ENCODE results near the gene C9.
"Not testable (repeated sequence)": the region's sequence is repeated elsewhere in the genome, so short reads cannot be mapped to it uniquely, and the experiment has no call there.

The C9 gene

DNA sequence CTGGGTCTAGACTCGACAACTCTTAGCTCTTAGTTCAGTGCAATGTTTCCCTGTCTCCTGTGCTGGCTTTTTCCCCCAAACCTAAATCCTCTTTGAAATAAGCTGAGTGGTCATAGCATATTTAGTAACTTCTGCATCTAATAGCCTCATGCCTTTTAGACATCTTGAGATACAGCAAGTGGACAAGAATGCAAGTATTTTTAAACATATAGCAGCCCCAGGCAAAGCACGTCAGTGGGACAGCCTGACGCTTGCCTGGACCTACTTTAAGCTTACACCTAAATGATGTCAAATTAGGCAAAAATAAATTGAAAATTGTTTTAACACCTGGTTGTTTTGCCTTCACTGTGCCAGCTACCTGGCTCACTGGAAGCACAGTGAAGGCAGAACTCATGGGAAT lies 8.0 kb downstream of the C9 start:
- DNase-seq (ENCODE audit: low spot score in 2 of 2) (no peak), ATAC-seq (no peak)
- Mint-ChIP-seq H3K9me3 (peaks cover 11% of the 10 kb centered on the region), H3K27ac (no peak overlapping the region), H3K4me1 (no peaks in the 10 kb centered on the region), H3K4me3 (no peak overlapping the region), H3K36me3 (no peaks in the 10 kb centered on the region)

DNA sequence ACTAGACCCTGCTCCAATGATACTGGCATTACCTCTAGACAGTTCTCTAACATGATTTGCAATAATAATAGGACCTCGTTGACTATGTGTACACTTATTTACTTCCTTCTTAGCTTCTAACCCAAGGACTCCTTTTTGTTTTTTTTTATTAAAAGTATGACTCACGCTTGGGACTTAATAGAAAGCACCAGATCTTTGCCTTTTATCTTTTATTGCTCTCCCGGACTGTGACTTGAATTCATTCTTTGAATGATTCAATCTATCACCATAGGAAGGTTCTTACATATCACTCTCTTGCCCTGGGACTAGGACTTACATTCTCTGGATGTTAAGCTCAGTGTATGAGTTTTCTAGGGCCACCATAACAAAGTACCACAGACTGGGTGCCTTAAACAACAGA lies 9.0 kb downstream of the C9 start:
- H3K27ac Mint-ChIP-seq: no peak overlapping the region
- no peak for ATAC-seq
- H3K4me3 Mint-ChIP-seq: no peak overlapping the region

DNA sequence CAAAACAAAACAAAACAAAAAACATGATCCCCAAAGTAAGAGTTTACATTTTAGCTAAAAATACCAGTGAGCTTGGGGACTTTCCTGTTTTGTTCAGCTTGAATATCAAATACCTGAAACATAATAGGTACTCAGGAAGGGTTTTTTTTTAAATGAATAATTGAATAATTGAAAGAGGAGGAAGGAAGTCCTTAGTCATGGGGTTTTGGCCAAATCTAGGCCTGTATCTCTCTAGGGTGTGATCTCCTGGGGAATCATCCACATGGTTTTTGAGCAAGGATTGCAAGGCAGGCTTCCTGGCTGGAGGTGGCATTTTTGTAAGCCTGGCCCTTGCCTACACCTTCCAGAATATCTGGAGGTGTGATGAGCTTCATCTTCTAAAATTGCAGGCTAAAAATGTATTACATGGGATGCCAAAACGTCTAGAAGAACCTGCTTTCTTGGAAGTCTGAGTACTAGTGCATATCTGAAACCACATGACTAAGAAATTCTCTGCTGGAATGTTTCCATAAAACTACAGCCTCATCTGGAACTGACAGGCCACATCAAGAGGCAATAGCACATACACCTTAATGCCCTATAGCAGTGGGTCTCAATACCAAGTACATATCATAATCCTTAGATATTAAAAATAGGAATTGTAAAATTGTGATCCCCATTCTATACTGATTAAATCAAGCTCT lies 10.4 kb downstream of the C9 start:
- Mint-ChIP-seq H3K9me3 (peaks cover 19% of the 10 kb centered on the region), H3K4me3 (no peak overlapping the region), H3K4me1 (no peaks in the 10 kb centered on the region), H3K36me3 (no peaks in the 10 kb centered on the region), H3K27ac (no peak overlapping the region)
- ATAC-seq: no peak
- DNase-seq (ENCODE audit: low spot score in 2 of 2): no peak

More for the DNA sequence above, 9.0 kb downstream of the C9 start:
- H3K9me3 Mint-ChIP-seq: peaks cover 12% of the 10 kb centered on the region
- H3K4me1 Mint-ChIP-seq: no peaks in the 10 kb centered on the region
- DNase-seq (ENCODE audit: low spot score in 2 of 2): no peak
- H3K36me3 Mint-ChIP-seq: no peaks in the 10 kb centered on the region

DNA sequence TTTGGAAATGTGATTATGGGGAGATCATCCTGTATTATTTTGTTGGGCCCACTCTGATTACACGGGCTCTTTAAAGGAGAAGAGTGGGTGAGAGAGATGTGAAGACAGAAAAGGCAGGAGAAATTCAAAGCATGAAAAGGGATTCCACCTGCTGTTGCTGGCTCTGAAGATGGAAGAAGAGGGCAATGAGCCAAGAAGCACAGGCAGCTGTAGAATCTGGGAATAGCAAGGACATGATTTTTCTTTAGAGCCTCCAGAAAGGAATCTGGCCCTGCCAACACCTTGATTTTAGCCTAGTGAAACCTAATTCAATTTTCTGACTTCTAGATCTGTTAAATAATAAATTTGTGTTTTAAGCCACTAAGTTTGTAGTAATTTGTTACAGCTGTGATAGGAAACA lies 11.3 kb downstream of the C9 start:
- Mint-ChIP-seq H3K9me3 (peaks cover 19% of the 10 kb centered on the region), H3K27ac (no peak overlapping the region), H3K4me1 (no peaks in the 10 kb centered on the region), H3K36me3 (no peaks in the 10 kb centered on the region), H3K4me3 (no peak overlapping the region)
- ATAC-seq (no peak), DNase-seq (ENCODE audit: low spot score in 2 of 2) (no peak)

DNA sequence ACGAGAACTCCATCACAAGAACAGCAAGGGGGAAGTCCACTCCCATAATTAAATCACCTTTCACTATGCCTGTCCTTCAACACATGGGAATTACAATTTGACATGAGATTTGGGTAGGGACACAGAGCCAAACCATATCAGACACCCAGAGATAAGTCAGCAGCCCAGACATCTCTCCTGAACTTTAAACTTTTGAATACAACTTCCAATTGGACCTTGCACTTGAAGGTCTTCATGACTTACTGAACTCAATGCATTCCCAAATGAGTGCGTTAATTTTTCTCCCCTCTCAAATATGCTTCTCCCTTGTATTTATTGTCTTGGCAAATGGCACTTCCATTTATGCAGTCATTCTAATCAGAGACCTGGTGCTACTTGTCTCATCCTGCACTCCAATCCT lies 12.1 kb downstream of the C9 start:
- Mint-ChIP-seq H3K36me3 (no peaks in the 10 kb centered on the region), H3K4me1 (no peaks in the 10 kb centered on the region), H3K9me3 (peaks cover 19% of the 10 kb centered on the region)

DNA sequence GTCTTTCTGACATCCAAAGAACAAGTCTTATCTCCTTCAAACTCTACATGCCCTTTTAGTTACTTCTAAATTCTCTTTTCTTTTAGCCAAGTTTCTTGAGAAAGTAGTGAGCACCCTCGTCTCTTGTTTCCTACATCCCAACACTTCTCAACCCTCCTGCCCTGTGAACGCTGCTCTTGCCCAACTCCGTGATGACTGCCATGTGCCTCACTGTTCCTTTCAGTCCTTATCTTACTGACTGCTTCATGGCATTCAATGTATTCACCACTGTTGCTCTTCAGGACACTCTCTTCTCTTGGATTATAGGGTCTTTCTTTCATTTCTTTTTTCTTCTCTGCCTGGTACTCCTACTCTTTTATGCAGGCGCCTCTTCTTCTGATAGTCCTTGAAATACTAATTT lies 14.8 kb downstream of the C9 start:
- ATAC-seq (no peak), DNase-seq (ENCODE audit: low spot score in 2 of 2) (no peak)
- Mint-ChIP-seq H3K9me3 (peaks cover 19% of the 10 kb centered on the region), H3K4me1 (no peaks in the 10 kb centered on the region), H3K4me3 (no peak overlapping the region), H3K27ac (no peak overlapping the region), H3K36me3 (no peaks in the 10 kb centered on the region)

More for the DNA sequence above, 12.1 kb downstream of the C9 start:
- H3K4me3 Mint-ChIP-seq: no peak overlapping the region
- H3K27ac Mint-ChIP-seq: no peak overlapping the region
- no peak for DNase-seq (ENCODE audit: low spot score in 2 of 2)
- no peak for ATAC-seq

DNA sequence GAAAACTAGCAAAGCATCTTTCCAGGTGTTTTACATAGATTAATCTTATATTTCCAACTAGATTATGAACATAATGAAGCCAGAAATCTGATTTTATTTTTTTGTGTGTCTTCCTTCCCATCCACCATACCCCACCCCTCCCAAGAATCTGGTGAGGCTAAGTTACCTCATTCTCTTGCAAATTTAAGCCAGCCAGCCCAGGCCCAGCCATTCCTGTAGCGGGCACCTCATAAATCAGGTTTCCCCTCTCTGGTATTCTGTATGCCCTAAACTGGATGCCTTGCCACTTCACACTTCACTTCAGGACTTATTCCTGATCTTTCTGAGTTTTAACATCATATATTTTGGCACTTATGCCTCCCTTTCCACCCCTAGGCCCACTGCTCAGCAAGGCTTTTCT lies 21.8 kb downstream of the C9 start:
- Mint-ChIP-seq H3K9me3 (no peaks in the 10 kb centered on the region), H3K4me3 (no peak overlapping the region), H3K4me1 (no peaks in the 10 kb centered on the region), H3K27ac (no peak overlapping the region), H3K36me3 (no peaks in the 10 kb centered on the region)
- DNase-seq (ENCODE audit: low spot score in 2 of 2): no peak
- no peak for ATAC-seq

DNA sequence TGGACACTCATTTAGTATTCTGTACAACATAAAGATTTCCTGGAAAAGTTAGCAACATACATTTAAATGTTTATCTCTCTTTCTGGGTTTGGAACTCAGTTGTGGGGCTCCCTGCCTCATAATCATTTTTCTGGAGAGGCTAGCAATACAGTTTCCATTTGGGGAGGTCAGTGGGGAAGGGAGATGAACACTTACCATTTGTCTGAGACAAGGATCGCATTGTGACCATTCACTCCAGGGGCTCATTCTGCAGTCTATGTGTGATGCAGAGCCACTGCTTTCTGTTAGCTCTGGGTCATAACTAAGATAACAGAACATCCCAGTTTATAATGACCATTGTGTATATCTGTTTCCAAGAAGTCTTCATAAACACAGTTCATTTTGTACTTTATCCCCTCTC lies 22.4 kb downstream of the C9 start:
- H3K27ac Mint-ChIP-seq: no peak overlapping the region
- H3K36me3 Mint-ChIP-seq: no peaks in the 10 kb centered on the region
- H3K9me3 Mint-ChIP-seq: no peaks in the 10 kb centered on the region
- ATAC-seq (no peak), DNase-seq (ENCODE audit: low spot score in 2 of 2) (no peak)
- no peak overlapping the region for H3K4me3 Mint-ChIP-seq
- no peaks in the 10 kb centered on the region for H3K4me1 Mint-ChIP-seq

DNA sequence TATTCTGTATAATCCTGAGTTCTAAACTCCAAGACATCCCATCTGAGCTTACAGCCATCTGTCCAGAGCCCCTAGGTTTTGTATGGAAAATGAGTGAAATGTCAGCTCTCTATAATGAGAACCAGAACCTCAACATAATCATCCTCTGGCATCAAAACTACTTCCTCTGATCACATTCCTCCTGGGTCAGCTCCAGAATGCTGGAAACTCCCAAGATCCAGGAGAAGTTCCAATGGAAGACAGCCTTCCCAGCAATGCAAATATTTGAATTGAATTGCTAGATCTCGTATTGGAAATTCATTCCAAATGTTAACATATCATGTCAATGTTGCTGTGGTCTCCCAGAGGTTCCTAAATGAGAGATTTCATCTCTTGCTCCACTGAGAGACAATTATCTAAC lies 23.8 kb downstream of the C9 start:
- no peaks in the 10 kb centered on the region for H3K4me1 Mint-ChIP-seq
- DNase-seq (ENCODE audit: low spot score in 2 of 2) (no peak), ATAC-seq (no peak)
- no peak overlapping the region for H3K4me3 Mint-ChIP-seq
- H3K36me3 Mint-ChIP-seq: no peaks in the 10 kb centered on the region
- no peaks in the 10 kb centered on the region for H3K9me3 Mint-ChIP-seq
- no peak overlapping the region for H3K27ac Mint-ChIP-seq

DNA sequence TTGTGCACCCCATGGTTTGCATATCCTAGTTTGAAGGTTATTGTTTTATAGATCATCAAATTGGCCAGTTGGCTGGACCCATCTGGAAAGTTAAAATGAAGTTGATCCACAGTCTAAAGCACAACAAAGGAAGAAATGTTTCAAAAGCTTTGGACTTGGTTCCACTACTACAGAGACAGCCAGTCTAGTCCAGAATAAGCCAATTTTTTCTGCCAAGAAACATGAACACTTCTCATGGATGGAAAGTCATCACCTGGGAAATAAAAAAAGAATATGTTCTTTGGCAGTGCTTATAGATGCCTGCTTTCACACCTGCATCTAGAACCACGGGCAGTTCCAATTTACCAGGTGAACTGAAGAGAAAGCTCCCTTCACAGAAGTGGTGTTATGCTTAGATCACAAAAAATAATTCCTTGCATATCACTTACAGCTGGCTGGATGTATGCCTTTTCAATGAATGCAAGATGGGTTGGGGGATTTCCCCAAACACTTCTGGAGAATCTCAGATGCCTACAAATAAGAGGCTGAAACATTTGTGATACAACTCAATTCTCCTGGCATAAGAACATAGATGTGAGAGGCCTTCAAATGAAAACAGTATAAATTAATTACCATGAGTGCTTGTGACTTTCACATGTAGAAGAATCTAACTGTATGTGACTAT lies 26.9 kb downstream of the C9 start:
- Mint-ChIP-seq H3K27ac (no peak overlapping the region), H3K36me3 (no peaks in the 10 kb centered on the region), H3K4me1 (no peaks in the 10 kb centered on the region), H3K4me3 (no peak overlapping the region), H3K9me3 (no peaks in the 10 kb centered on the region)
- ATAC-seq: no peak
- no peak for DNase-seq (ENCODE audit: low spot score in 2 of 2)

DNA sequence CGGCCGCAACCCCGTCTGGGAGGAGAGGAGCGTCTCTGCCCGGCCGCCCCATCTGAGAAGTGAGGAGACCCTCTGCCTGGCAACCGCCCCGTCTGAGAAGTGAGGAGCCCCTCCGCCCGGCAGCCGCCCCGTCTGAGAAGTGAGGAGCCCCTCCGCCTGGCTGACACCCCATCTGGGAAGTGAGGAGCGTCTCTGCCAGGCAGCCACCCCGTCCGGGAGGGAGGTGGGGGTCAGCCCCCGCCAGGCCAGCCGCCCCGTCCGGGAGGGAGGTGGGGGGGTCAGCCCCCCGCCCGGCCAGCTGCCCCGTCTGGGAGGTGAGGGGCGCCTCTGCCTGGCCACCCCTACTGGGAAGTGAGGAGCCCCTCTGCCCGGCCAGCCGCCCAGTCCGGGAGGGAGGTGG lies 30.0 kb downstream of the C9 start:
- not testable (repeated sequence) for H3K4me3 Mint-ChIP-seq; DNase-seq (ENCODE audit: low spot score in 2 of 2); H3K27ac Mint-ChIP-seq; H3K4me1 Mint-ChIP-seq; H3K36me3 Mint-ChIP-seq; H3K9me3 Mint-ChIP-seq; ATAC-seq

DNA sequence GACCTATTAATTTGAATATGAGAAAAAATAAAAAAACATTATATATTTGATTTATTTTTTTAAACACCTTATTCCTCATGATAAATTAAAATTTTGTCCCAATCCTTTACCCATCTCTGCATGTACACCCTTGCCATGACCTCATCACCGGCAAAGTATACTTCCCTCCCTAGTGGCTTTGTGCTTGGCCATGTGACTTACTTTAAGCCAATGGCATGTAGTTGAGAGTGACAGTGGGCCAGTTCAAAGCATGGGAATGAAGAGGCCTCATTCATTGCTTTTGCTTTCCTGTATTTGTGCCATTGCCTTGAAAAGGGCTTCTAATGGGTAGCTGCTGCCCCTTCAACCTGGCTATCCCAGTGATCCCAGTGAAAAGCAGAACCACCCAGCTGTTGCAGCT lies 31.2 kb downstream of the C9 start:
- no peaks in the 10 kb centered on the region for H3K9me3 Mint-ChIP-seq
- no peak overlapping the region for H3K27ac Mint-ChIP-seq
- H3K4me3 Mint-ChIP-seq: no peak overlapping the region
- no peaks in the 10 kb centered on the region for H3K36me3 Mint-ChIP-seq
- no peak for ATAC-seq
- H3K4me1 Mint-ChIP-seq: no peaks in the 10 kb centered on the region
- no peak for DNase-seq (ENCODE audit: low spot score in 2 of 2)

DNA sequence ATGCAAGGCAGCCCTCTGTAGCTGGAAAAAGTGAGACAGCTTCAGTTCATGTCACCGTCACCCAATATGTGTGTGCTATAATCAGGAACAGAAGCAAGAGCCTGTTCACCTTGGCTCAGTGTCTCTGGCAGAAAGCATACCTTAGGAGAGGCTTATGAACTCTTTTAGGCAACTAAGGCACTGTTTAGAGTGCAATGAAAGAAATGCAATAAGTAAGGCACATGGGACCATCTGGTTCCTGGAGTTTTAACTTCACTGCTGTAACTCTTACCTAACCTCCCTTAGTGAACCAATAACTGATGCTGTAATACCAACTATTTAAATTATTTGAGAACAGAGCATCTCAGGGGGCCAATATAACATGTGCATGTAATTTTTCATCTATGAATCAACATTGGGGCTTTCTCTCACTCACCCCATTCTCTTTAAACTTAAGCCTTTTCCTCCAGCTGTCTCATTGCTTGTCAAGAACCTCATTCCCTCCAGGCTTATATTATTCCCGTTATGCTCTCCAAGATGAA lies 32.4 kb downstream of the C9 start:
- H3K4me1 Mint-ChIP-seq: no peaks in the 10 kb centered on the region
- no peak for ATAC-seq
- no peak overlapping the region for H3K4me3 Mint-ChIP-seq
- H3K36me3 Mint-ChIP-seq: no peaks in the 10 kb centered on the region
- no peak overlapping the region for H3K27ac Mint-ChIP-seq
- DNase-seq (ENCODE audit: low spot score in 2 of 2): no peak
- no peaks in the 10 kb centered on the region for H3K9me3 Mint-ChIP-seq

DNA sequence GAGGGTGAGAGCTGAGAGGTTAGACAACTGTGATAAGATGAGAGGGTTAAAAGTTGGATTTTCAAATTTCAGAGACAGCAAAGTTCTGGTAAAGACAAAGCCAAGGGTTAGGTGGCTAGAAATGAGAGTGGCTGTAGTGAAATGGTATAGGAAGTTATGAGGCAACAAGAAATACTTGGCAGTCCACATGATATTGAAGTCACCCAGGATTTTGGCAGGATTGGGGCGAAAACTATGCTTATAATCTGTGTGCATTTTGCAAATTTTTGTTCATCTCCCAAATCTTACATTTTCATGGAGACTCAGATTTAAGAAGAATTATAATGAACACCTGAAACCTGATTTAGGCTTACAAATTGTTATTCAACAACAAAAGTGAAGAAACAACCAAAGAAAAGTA lies 35.6 kb downstream of the C9 start:
- DNase-seq (ENCODE audit: low spot score in 2 of 2): no peak
- no peak overlapping the region for H3K27ac Mint-ChIP-seq
- H3K9me3 Mint-ChIP-seq: no peaks in the 10 kb centered on the region
- no peak for ATAC-seq
- H3K36me3 Mint-ChIP-seq: no peaks in the 10 kb centered on the region
- H3K4me3 Mint-ChIP-seq: no peak overlapping the region
- H3K4me1 Mint-ChIP-seq: no peaks in the 10 kb centered on the region

DNA sequence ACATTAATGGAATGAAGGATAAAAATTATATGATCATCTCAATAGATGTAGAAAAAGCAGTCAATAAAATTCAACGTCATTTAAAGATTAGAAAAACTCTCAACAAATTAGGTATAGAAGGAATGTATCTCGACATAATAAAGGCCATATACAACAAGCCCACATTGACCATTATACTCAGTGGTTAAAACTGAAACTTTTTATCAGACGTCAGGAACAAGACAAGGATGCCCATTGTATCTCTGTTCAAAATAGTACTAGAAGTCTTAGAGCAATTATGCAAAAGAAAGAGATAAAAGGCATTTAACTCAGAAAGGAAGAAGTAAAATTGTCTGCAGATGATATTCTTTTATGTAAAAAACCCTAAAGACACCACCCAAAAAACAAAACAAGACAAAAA lies 40.8 kb downstream of the C9 start:
- no peak for ATAC-seq
- H3K4me1 Mint-ChIP-seq: no peaks in the 10 kb centered on the region
- no peak overlapping the region for H3K27ac Mint-ChIP-seq
- no peak for DNase-seq (ENCODE audit: low spot score in 2 of 2)
- H3K36me3 Mint-ChIP-seq: no peaks in the 10 kb centered on the region
- no peaks in the 10 kb centered on the region for H3K9me3 Mint-ChIP-seq
- H3K4me3 Mint-ChIP-seq: no peak overlapping the region

DNA sequence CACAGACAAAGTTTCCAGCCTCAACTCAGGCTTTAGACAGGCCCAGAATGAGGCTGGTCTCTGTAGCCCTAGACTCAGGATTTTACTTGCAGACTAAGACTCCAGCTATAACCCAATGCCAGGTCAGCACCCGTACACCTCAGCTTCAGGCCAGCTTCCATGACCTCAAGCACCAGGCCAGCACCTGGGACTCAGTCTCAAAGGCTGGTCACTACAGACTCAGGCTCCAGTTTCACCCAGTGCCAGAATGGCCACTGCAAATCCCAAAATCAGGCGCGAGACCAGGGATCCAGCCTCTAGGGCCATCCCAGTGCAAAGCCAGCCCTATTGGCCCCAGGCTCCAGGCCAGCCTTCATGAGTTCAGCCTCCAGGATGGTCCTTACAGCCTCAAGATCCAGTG lies 44.9 kb downstream of the C9 start:
- DNase-seq (ENCODE audit: low spot score in 2 of 2) (no peak), ATAC-seq (no peak)
- no peak overlapping the region for H3K27ac Mint-ChIP-seq
- H3K36me3 Mint-ChIP-seq: no peaks in the 10 kb centered on the region
- H3K4me1 Mint-ChIP-seq: no peaks in the 10 kb centered on the region
- no peak overlapping the region for H3K4me3 Mint-ChIP-seq
- no peaks in the 10 kb centered on the region for H3K9me3 Mint-ChIP-seq

All from stimulated activated effector memory CD8-positive, alpha-beta T cell treated with anti-CD3 and anti-CD28 coated beads, Interleukin-12 subunit alpha, Interleukin-12 subunit beta, amount 100 ng/mL, for 72 hours (primary cell).